ENCODE measurements around the gene SEMA6D. TPM values are rescaled to one million over a fixed set of nuclear protein-coding genes. Genes with fewer than 3 reads are reported as not detected.

SEMA6D gene
- total RNA-seq, 4 donors from 2014 or later = 3.2 to 14.2 (median 11.8) TPM

- no peaks in the 10 kb centered on the region for H3K36me3 ChIP-seq
- 64 to 71% methylated on average over 3 to 4 of the region's 4 CpGs for WGBS, 2 donors (ENCODE audit: low coverage in 1 of 2)
- peaks cover 0 to 86% (median 24%) of the 10 kb centered on the region in 3 donors for H3K4me1 ChIP-seq
- H3K27ac ChIP-seq = peak overlapping the region in 2 of 4 donors; percentile 6 to 90
- H3K4me3 ChIP-seq = peak overlapping the region in 1 of 2 donors; percentile 1
- H3K9me3 ChIP-seq = no peaks in the 10 kb centered on the region
- no peaks in the 10 kb centered on the region for H3K27me3 ChIP-seq
- ATAC-seq = no peak
- TF ChIP-seq POLR2A (IDR thresholded peaks at IDR 0.05) = no peak
- TF ChIP-seq EP300 (IDR thresholded peaks at IDR 0.05) = no peak
- TF ChIP-seq CTCF (IDR thresholded peaks at IDR 0.05) = no peak
- TF ChIP-seq POLR2AphosphoS5 (IDR thresholded peaks at IDR 0.05) = no peak
These were observed 3.2 kb downstream of the SEMA6D start for GRCh38 chr15:47720555-47720954.

- peak overlapping the region in 2 of 4 donors; percentile 32 to 42 for H3K27ac ChIP-seq
- ATAC-seq = no peak
- H3K9me3 ChIP-seq = no peaks in the 10 kb centered on the region
- peaks cover 4 to 86% (median 23%) of the 10 kb centered on the region in 3 donors for H3K4me1 ChIP-seq
- no peak for TF ChIP-seq POLR2A (IDR thresholded peaks at IDR 0.05)
- no peak for TF ChIP-seq EP300 (IDR thresholded peaks at IDR 0.05)
- no peak for TF ChIP-seq CTCF (IDR thresholded peaks at IDR 0.05)
- no peak for TF ChIP-seq POLR2AphosphoS5 (IDR thresholded peaks at IDR 0.05)
- H3K36me3 ChIP-seq = no peaks in the 10 kb centered on the region
- 50% methylated on average over 2 to 4 of the region's 4 CpGs for WGBS, 2 donors (ENCODE audit: low coverage in 1 of 2)
- no peak overlapping the region for H3K4me3 ChIP-seq
- no peaks in the 10 kb centered on the region for H3K27me3 ChIP-seq
These were observed 4.4 kb downstream of the SEMA6D start for GRCh38 chr15:47721676-47722075.

- Histone ChIP-seq H3K9me3 (no peaks in the 10 kb centered on the region), H3K4me1 (peaks cover 4 to 90% (median 30%) of the 10 kb centered on the region in 3 donors), H3K36me3 (no peaks in the 10 kb centered on the region), H3K4me3 (no peak overlapping the region), H3K27ac (peak overlapping the region in 1 of 4 donors; percentile 4), H3K27me3 (no peaks in the 10 kb centered on the region)
- ATAC-seq = no peak
- WGBS, 2 donors (ENCODE audit: low coverage in 1 of 2) = 96 to 100% methylated on average over 2 of the region's 2 CpGs
- TF ChIP-seq CTCF (IDR thresholded peaks at IDR 0.05) (no peak), POLR2AphosphoS5 (IDR thresholded peaks at IDR 0.05) (no peak), EP300 (IDR thresholded peaks at IDR 0.05) (no peak), POLR2A (IDR thresholded peaks at IDR 0.05) (no peak)
These were observed 7.0 kb downstream of the SEMA6D start for GRCh38 chr15:47724346-47724745.

- H3K27ac ChIP-seq = peak overlapping the region in 1 of 4 donors; percentile 20
- ATAC-seq = no peak
- TF ChIP-seq CTCF (IDR thresholded peaks at IDR 0.05) = no peak
- H3K4me1 ChIP-seq = peaks cover 4 to 84% (median 28%) of the 10 kb centered on the region in 3 donors
- no peaks in the 10 kb centered on the region for H3K27me3 ChIP-seq
- H3K9me3 ChIP-seq = no peaks in the 10 kb centered on the region
- no peak overlapping the region for H3K4me3 ChIP-seq
- WGBS, 2 donors (ENCODE audit: low coverage in 1 of 2) = 74 to 82% methylated on average over 4 of the region's 4 CpGs
- H3K36me3 ChIP-seq = no peaks in the 10 kb centered on the region
These were observed 7.7 kb downstream of the SEMA6D start for GRCh38 chr15:47725051-47725450.

- Histone ChIP-seq H3K4me3 (no peak overlapping the region), H3K4me1 (peaks cover 4 to 76% (median 25%) of the 10 kb centered on the region in 3 donors), H3K27ac (peak overlapping the region in 2 of 4 donors; percentile 37 to 46), H3K9me3 (no peaks in the 10 kb centered on the region), H3K27me3 (no peaks in the 10 kb centered on the region), H3K36me3 (no peaks in the 10 kb centered on the region)
- ATAC-seq = peak; percentile 57
- 28 to 46% methylated on average over 5 of the region's 6 CpGs for WGBS, 2 donors (ENCODE audit: low coverage in 1 of 2)
- TF ChIP-seq EP300 (IDR thresholded peaks at IDR 0.05) (no peak), POLR2AphosphoS5 (IDR thresholded peaks at IDR 0.05) (peak; percentile 52)
These were observed 8.6 kb downstream of the SEMA6D start for GRCh38 chr15:47725906-47726305.

Measured in gastroesophageal sphincter (tissue), 4 donors.